Measurements from ENCODE around the gene RMND5A.
"Not testable (repeated sequence)": the region's sequence is repeated elsewhere in the genome, so short reads cannot be mapped to it uniquely, and the experiment has no call there.

DNA sequence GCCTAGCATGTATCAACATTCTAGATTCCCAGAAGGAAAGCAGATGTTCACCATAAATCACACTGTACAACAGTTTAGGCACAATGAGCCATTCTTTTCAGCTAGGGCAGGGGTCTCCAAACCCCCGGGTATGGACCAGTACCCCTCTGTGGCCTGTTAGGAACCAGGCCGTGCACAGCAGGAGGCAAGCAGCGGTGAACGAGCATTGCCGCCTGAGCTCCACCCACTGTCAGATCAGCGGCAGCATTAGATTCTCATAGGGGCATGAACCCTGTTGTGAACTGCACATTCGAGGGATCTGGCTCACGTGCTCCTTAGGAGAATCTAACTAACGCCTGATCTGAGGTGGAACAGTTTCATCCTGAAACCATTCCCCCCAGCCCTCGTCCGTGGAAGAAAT, 19.8 kb downstream of the RMND5A start:
- TF ChIP-seq POLR2A (IDR thresholded peaks at IDR 0.05; ENCODE audit: low read length); GATA1 (IDR thresholded peaks at IDR 0.05; ENCODE audit: low read depth, low read length): not testable (repeated sequence)

Measured in erythroblast (primary cell).